SU-DHL-6 (cell line): ENCODE data around the gene DLX5.

Experiments used
- H2AFZ ChIP-seq: fragments of 200-600 bp; sonication (generic); 2 replicates; pipeline ENCODE4 v1.6.1; 2014; ENCODE audit warnings: low read depth, mild to moderate bottlenecking, moderate library complexity, mixed read lengths, antibody characterized with exemption, low read length; ENCODE audit not compliant: severe bottlenecking
- H3F3A ChIP-seq: fragments of 200-600 bp; shearing (Covaris generic); 2 replicates; pipeline ENCODE4 v1.6.0; 2016; ENCODE audit warnings: antibody characterized with exemption, mild to moderate bottlenecking; ENCODE audit not compliant: insufficient read depth
- H3K27ac ChIP-seq: fragments of 200-600 bp; sonication (generic); 2 replicates; pipeline ENCODE4 v1.5.1; 2016; ENCODE audit warnings: low read depth, mild to moderate bottlenecking, low read length, moderate library complexity, mixed read lengths
- H3K27me3 ChIP-seq: fragments of 200-600 bp; sonication (generic), shearing (Covaris generic); 2 replicates; pipeline ENCODE4 v1.6.0; 2014; ENCODE audit warnings: mild to moderate bottlenecking, low read length
- H3K36me3 ChIP-seq: fragments of 200-600 bp; sonication (generic); 2 replicates; pipeline ENCODE4 v1.6.1; 2014; ENCODE audit warnings: mild to moderate bottlenecking, low read length, mixed read lengths
- H3K4me2 ChIP-seq: fragments of 300-600, 200-600 bp; shearing (Covaris generic), sonication (generic); 2 replicates; pipeline ENCODE4 v1.6.0; 2014; ENCODE audit warnings: low read length, low read depth, mild to moderate bottlenecking; ENCODE audit not compliant: poor library complexity, severe bottlenecking
- H3K4me3 ChIP-seq: fragments of 200-600 bp; sonication (generic); 2 replicates; pipeline ENCODE4 v1.5.1; 2014; ENCODE audit warnings: antibody characterized with exemption, low read length, mild to moderate bottlenecking, mixed read lengths; ENCODE audit not compliant: insufficient read depth, poor library complexity, severe bottlenecking
- H3K79me2 ChIP-seq: fragments of 200-600 bp; sonication (generic); 2 replicates; pipeline ENCODE4 v1.6.1; 2014; ENCODE audit warnings: mild to moderate bottlenecking, low read length, moderate library complexity; ENCODE audit not compliant: insufficient read depth
- H3K9ac ChIP-seq: fragments of 200-600 bp; sonication (generic); 2 replicates; pipeline ENCODE4 v1.7.0; 2014; ENCODE audit warnings: mild to moderate bottlenecking, low read length
- H3K9me2 ChIP-seq: fragments of 200-600 bp; sonication (generic); replicated peaks from 2 replicates; pipeline ENCODE4 v1.6.1; 2014; ENCODE audit warnings: low read length; ENCODE audit not compliant: insufficient read depth
- H3K9me3 ChIP-seq: fragments of 200-600 bp; sonication (generic); 2 replicates; pipeline ENCODE4 v1.6.1; 2014; ENCODE audit warnings: low read length, mixed read lengths; ENCODE audit not compliant: insufficient read depth
- H4K20me1 ChIP-seq: fragments of 200-600 bp; sonication (generic); 2 replicates; pipeline ENCODE4 v1.6.1; 2014; ENCODE audit warnings: low read depth, mild to moderate bottlenecking, antibody characterized with exemption, low read length, moderate library complexity, mixed read lengths
- EZH2phosphoT487 ChIP-seq: fragments of 200-600 bp; sonication (generic), shearing (Covaris generic); conservative IDR thresholded peaks from 2 replicates; pipeline ENCODE4 v1.6.1; 2018; ENCODE audit warnings: mild to moderate bottlenecking, antibody characterized with exemption, low read length, moderate library complexity, mixed read lengths
- TF ChIP-seq, protein P1 (sequence below): fragments of 200-600 bp; sonication (generic); IDR thresholded peaks from one replicate; pipeline ENCODE4 v1.5.1; 2017; ENCODE audit warnings: antibody characterized with exemption, mild to moderate bottlenecking, low read length, moderate library complexity; ENCODE audit not compliant: insufficient read depth, poor library complexity, severe bottlenecking

Gene DLX5

DNA sequence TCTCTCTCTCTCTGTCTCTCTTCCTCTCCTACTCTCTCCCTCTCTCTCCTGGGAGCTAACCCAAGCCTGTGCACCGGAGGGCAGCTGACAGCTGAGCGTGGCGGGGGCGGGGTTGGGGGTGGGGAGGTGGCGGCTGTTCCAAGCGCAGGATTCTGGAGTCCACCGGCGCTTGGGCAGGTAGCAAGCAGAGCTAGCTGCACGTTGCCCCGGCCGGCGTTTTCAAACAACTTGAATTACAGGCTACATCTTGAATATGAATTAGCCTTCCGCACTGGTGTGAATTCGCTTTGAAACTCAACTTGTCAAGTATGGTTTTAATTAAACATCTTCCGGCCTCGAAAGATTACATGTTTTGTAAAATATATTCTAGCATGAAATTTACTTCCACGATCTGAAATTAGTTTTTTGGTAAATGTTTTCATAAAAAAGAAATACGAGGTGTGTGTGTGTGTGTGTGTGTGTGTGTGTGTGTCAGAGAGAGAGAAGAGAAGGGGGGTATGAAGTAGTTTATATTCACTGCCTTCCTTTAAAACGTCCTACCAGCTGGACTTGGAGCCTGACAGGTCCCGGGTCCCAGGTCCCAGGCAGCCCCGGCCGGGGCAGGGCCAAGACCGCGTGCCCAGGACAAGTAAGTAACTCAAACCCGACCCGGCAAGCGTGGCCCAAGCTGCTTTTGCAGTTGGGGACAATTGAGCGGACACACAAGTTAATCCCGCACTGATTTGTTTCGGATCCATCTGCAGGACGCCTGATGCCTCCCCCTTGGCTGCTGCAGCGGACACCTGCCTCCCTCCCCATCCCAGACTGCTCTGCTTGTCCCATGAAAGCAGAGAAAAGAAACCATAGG lies 28.3 kb downstream of the DLX5 start:
- Histone ChIP-seq H3K79me2 (no peaks in the 10 kb centered on the region), H3K9me3 (no peaks in the 10 kb centered on the region), H3F3A (no peaks in the 10 kb centered on the region), H3K4me3 (no peak overlapping the region), H3K27ac (no peak overlapping the region), H2AFZ (no peak overlapping the region), H3K4me2 (no peak overlapping the region), H3K36me3 (no peaks in the 10 kb centered on the region), H3K9ac (no peak overlapping the region), H3K27me3 (no peaks in the 10 kb centered on the region), H4K20me1 (no peaks in the 10 kb centered on the region), H3K9me2 (no peaks in the 10 kb centered on the region)
- TF ChIP-seq, protein P1, sequence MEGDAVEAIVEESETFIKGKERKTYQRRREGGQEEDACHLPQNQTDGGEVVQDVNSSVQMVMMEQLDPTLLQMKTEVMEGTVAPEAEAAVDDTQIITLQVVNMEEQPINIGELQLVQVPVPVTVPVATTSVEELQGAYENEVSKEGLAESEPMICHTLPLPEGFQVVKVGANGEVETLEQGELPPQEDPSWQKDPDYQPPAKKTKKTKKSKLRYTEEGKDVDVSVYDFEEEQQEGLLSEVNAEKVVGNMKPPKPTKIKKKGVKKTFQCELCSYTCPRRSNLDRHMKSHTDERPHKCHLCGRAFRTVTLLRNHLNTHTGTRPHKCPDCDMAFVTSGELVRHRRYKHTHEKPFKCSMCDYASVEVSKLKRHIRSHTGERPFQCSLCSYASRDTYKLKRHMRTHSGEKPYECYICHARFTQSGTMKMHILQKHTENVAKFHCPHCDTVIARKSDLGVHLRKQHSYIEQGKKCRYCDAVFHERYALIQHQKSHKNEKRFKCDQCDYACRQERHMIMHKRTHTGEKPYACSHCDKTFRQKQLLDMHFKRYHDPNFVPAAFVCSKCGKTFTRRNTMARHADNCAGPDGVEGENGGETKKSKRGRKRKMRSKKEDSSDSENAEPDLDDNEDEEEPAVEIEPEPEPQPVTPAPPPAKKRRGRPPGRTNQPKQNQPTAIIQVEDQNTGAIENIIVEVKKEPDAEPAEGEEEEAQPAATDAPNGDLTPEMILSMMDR: no peak
- TF ChIP-seq EZH2phosphoT487: no peak

DNA sequence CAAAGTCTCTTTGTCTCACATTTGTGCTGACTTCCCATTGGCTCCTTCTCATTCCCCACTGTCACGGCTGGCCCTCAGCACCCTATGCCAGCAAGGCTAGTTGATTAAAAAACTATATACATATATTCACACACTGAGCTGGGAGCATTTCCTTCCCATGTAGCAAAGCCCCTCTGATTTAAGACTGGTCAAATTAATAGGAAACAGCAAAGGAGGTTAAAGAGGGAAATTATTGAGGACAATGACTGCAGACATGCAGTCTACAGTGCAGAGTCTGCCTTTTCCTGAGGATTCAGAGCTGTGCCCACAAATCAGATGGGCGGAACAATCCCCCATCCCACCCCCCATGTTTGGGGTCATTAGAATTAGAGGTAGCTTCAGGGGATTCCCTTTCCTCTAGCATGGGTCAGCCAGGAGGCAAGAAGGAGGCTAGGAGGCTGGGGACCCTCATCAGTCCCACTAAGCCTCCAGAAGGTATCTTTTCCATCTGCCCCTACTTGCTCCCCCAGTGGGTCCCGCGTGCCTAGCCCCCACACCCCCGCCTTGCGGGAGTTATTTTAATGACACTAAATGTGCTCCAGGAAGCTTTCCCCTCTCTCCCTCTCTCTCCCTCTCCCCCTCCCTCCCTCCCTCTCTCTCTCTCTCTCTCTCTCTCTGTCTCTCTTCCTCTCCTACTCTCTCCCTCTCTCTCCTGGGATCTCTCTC lies 29.1 kb downstream of the DLX5 start:
- Histone ChIP-seq H2AFZ (no peak overlapping the region), H3K79me2 (no peaks in the 10 kb centered on the region), H4K20me1 (no peaks in the 10 kb centered on the region), H3K9me3 (no peaks in the 10 kb centered on the region), H3K9ac (no peak overlapping the region), H3K4me2 (no peak overlapping the region), H3F3A (no peaks in the 10 kb centered on the region), H3K36me3 (no peaks in the 10 kb centered on the region), H3K4me3 (no peak overlapping the region), H3K27me3 (no peaks in the 10 kb centered on the region), H3K9me2 (no peaks in the 10 kb centered on the region), H3K27ac (no peak overlapping the region)
- TF ChIP-seq, protein P1: no peak
- TF ChIP-seq EZH2phosphoT487: no peak

GRCh38 chr7:96993980-96994379 lies 30.7 kb downstream of the DLX5 start:
- Histone ChIP-seq H3K9me3 (no peaks in the 10 kb centered on the region), H3F3A (no peaks in the 10 kb centered on the region), H4K20me1 (no peaks in the 10 kb centered on the region), H3K9me2 (no peaks in the 10 kb centered on the region), H3K27me3 (no peaks in the 10 kb centered on the region), H3K9ac (no peak overlapping the region), H3K4me3 (no peak overlapping the region), H3K4me2 (no peak overlapping the region), H3K79me2 (no peaks in the 10 kb centered on the region), H3K27ac (no peak overlapping the region), H3K36me3 (no peaks in the 10 kb centered on the region), H2AFZ (no peak overlapping the region)
- TF ChIP-seq EZH2phosphoT487: no peak
- TF ChIP-seq, protein P1: no peak
